Measurements from ENCODE around the gene CSNK1G3. TPM values are rescaled to one million over a fixed set of nuclear protein-coding genes. Genes with fewer than 3 reads are reported as not detected.

CSNK1G3 gene
- polyA plus RNA-seq, 1 experiment = 9.8 TPM

- no peak for TF ChIP-seq CTCF (IDR thresholded peaks at IDR 0.05; ENCODE audit: insufficient read depth, low read depth, low read length)
- H3K4me3 ChIP-seq (ENCODE audit: low read depth, low read length) = no peak overlapping the region
- no peak for DNase-seq (ENCODE audit: low read depth)
- POLR2A ChIA-PET = no interaction called here
- CTCF ChIA-PET = no interaction called here
- H3K36me3 ChIP-seq (ENCODE audit: control insufficient read depth, insufficient read depth, low read length) = no peaks in the 10 kb centered on the region
- H3K27me3 ChIP-seq (ENCODE audit: control insufficient read depth, insufficient read depth, low read length) = no peaks in the 10 kb centered on the region
Observed at GRCh38 chr5:123647066-123647465, 135.1 kb downstream of the CSNK1G3 start.

GRCh38 chr5:123651234-123651633 is 139.3 kb downstream of the CSNK1G3 start:
- no peaks in the 10 kb centered on the region for H3K36me3 ChIP-seq (ENCODE audit: control insufficient read depth, insufficient read depth, low read length)
- ChIA-PET CTCF (no interaction called here), POLR2A (no interaction called here)
- no peak for DNase-seq (ENCODE audit: low read depth)
- H3K27me3 ChIP-seq (ENCODE audit: control insufficient read depth, insufficient read depth, low read length) = no peaks in the 10 kb centered on the region
- TF ChIP-seq CTCF (IDR thresholded peaks at IDR 0.05; ENCODE audit: insufficient read depth, low read depth, low read length) = no peak
- H3K4me3 ChIP-seq (ENCODE audit: low read depth, low read length) = no peak overlapping the region

- TF ChIP-seq CTCF (IDR thresholded peaks at IDR 0.05; ENCODE audit: insufficient read depth, low read depth, low read length) = no peak
- H3K36me3 ChIP-seq (ENCODE audit: control insufficient read depth, insufficient read depth, low read length) = no peaks in the 10 kb centered on the region
- H3K4me3 ChIP-seq (ENCODE audit: low read depth, low read length) = no peak overlapping the region
- H3K27me3 ChIP-seq (ENCODE audit: control insufficient read depth, insufficient read depth, low read length) = no peaks in the 10 kb centered on the region
- POLR2A ChIA-PET = no interaction called here
- CTCF ChIA-PET = interaction anchor here (0.6 to 0.7 kb wide), 2 partner anchors 12 to 13 kb away, joined by 3 read pairs; no protein-coding TSS in a partner anchor
- no peak for DNase-seq (ENCODE audit: low read depth)
Observed at GRCh38 chr5:123659011-123659410, 147.0 kb downstream of the CSNK1G3 start.

- Histone ChIP-seq H3K27me3 (ENCODE audit: control insufficient read depth, insufficient read depth, low read length) (no peaks in the 10 kb centered on the region), H3K4me3 (ENCODE audit: low read depth, low read length) (no peak overlapping the region), H3K36me3 (ENCODE audit: control insufficient read depth, insufficient read depth, low read length) (no peaks in the 10 kb centered on the region)
- TF ChIP-seq CTCF (IDR thresholded peaks at IDR 0.05; ENCODE audit: insufficient read depth, low read depth, low read length) = no peak
- CTCF ChIA-PET = interaction anchor here (0.6 kb wide), 1 partner anchor 12 kb away, joined by 3 read pairs; no protein-coding TSS in a partner anchor
- DNase-seq (ENCODE audit: low read depth) = no peak
- POLR2A ChIA-PET = no interaction called here
Observed at GRCh38 chr5:123659495-123659894, 147.5 kb downstream of the CSNK1G3 start.

- ChIA-PET CTCF (no interaction called here), POLR2A (no interaction called here)
- no peak for TF ChIP-seq CTCF (IDR thresholded peaks at IDR 0.05; ENCODE audit: insufficient read depth, low read depth, low read length)
- H3K4me3 ChIP-seq (ENCODE audit: low read depth, low read length) = no peak overlapping the region
- no peak for DNase-seq (ENCODE audit: low read depth)
- H3K36me3 ChIP-seq (ENCODE audit: control insufficient read depth, insufficient read depth, low read length) = no peaks in the 10 kb centered on the region
- H3K27me3 ChIP-seq (ENCODE audit: control insufficient read depth, insufficient read depth, low read length) = no peaks in the 10 kb centered on the region
Observed at GRCh38 chr5:123664961-123665360, 153.0 kb downstream of the CSNK1G3 start.

Data from BJ (cell line).